Measurements from ENCODE around the gene VAMP7. TPM values are rescaled to one million over a fixed set of nuclear protein-coding genes. Genes with fewer than 3 reads are reported as not detected.
A peak's percentile ranks its signal among the peaks of the same experiment; 100 is the strongest.

VAMP7 gene
- total RNA-seq, 1 experiment from 2014 or later: 60.2 TPM

- no peak overlapping the region for H3K4me2 ChIP-seq
- CTCF ChIA-PET: no interaction called here
- TF ChIP-seq, protein P1, sequence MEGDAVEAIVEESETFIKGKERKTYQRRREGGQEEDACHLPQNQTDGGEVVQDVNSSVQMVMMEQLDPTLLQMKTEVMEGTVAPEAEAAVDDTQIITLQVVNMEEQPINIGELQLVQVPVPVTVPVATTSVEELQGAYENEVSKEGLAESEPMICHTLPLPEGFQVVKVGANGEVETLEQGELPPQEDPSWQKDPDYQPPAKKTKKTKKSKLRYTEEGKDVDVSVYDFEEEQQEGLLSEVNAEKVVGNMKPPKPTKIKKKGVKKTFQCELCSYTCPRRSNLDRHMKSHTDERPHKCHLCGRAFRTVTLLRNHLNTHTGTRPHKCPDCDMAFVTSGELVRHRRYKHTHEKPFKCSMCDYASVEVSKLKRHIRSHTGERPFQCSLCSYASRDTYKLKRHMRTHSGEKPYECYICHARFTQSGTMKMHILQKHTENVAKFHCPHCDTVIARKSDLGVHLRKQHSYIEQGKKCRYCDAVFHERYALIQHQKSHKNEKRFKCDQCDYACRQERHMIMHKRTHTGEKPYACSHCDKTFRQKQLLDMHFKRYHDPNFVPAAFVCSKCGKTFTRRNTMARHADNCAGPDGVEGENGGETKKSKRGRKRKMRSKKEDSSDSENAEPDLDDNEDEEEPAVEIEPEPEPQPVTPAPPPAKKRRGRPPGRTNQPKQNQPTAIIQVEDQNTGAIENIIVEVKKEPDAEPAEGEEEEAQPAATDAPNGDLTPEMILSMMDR (conservative IDR thresholded peaks at IDR 0.05): no peak
- TF ChIP-seq EZH2 (IDR thresholded peaks at IDR 0.05; ENCODE audit: low read depth): no peak
- no peak overlapping the region for H2AFZ ChIP-seq
- H3K4me3 ChIP-seq: no peak overlapping the region
- no peaks in the 10 kb centered on the region for H3K36me3 ChIP-seq (ENCODE audit: low read depth)
- peak in 1 of 2 experiments; percentile 58 for DNase-seq
- intact Hi-C loops (cut with micrococcal nuclease; ENCODE audit: unreplicated experiment): no loop called here
- peaks cover 12% of the 10 kb centered on the region for H3K79me2 ChIP-seq (ENCODE audit: low read depth)
- POLR2A ChIA-PET (ENCODE audit: unreplicated experiment): no interaction called here
- H3K9me2 ChIP-seq (ENCODE audit: insufficient read depth): no peaks in the 10 kb centered on the region
- 0 out of 2 replicates have a peak, but pooled peaks cover 4% of the 10 kb centered on the region for H3K4me1 ChIP-seq (replicated peaks; ENCODE audit: insufficient read depth)
- H4K20me1 ChIP-seq (ENCODE audit: insufficient read depth): no peaks in the 10 kb centered on the region
- H3K9me3 ChIP-seq (ENCODE audit: insufficient read depth, low read depth): no peaks in the 10 kb centered on the region
- no TSS peak for BruUV-seq (replicated peaks)
- no peaks in the 10 kb centered on the region for H3F3A ChIP-seq (ENCODE audit: insufficient read depth, low read depth)
- H3K27ac ChIP-seq: no peak overlapping the region
- no peaks in the 10 kb centered on the region for H3K27me3 ChIP-seq (ENCODE audit: insufficient read depth, low read depth)
Observed at GRCh38 chrX:155888139-155888538, 7.0 kb downstream of the VAMP7 start.

GRCh38 chrX:155889328-155889727 lies 8.2 kb downstream of the VAMP7 start:
- Histone ChIP-seq H3K27ac (no peak overlapping the region), H3F3A (ENCODE audit: insufficient read depth, low read depth) (no peaks in the 10 kb centered on the region), H3K36me3 (ENCODE audit: low read depth) (no peaks in the 10 kb centered on the region), H3K79me2 (ENCODE audit: low read depth) (peaks cover 2% of the 10 kb centered on the region; the same call in 1 of the 2 replicates), H3K4me2 (no peak overlapping the region), H2AFZ (no peak overlapping the region), H3K27me3 (ENCODE audit: insufficient read depth, low read depth) (no peaks in the 10 kb centered on the region), H3K4me1 (replicated peaks; ENCODE audit: insufficient read depth) (0 out of 2 replicates have a peak, but pooled peaks cover 4% of the 10 kb centered on the region), H4K20me1 (ENCODE audit: insufficient read depth) (no peaks in the 10 kb centered on the region), H3K4me3 (no peak overlapping the region), H3K9me3 (ENCODE audit: insufficient read depth, low read depth) (no peaks in the 10 kb centered on the region), H3K9me2 (ENCODE audit: insufficient read depth) (no peaks in the 10 kb centered on the region)
- no TSS peak for BruUV-seq (replicated peaks)
- CTCF ChIA-PET: no interaction called here
- POLR2A ChIA-PET (ENCODE audit: unreplicated experiment): no interaction called here
- no peak for DNase-seq
- TF ChIP-seq, protein P1 (conservative IDR thresholded peaks at IDR 0.05): no peak
- no peak for TF ChIP-seq EZH2 (IDR thresholded peaks at IDR 0.05; ENCODE audit: low read depth)
- intact Hi-C loops (cut with micrococcal nuclease; ENCODE audit: unreplicated experiment): no loop called here

- BruUV-seq (replicated peaks): no TSS peak
- CTCF ChIA-PET: no interaction called here
- Histone ChIP-seq H3K9me2 (ENCODE audit: insufficient read depth) (no peaks in the 10 kb centered on the region), H2AFZ (no peak overlapping the region), H3K27ac (no peak overlapping the region), H4K20me1 (ENCODE audit: insufficient read depth) (no peaks in the 10 kb centered on the region), H3K4me3 (no peak overlapping the region), H3K4me2 (no peak overlapping the region), H3K79me2 (ENCODE audit: low read depth) (no peaks in the 10 kb centered on the region), H3K36me3 (ENCODE audit: low read depth) (no peaks in the 10 kb centered on the region), H3K4me1 (replicated peaks; ENCODE audit: insufficient read depth) (0 out of 2 replicates have a peak, but pooled peaks cover 4% of the 10 kb centered on the region), H3F3A (ENCODE audit: insufficient read depth, low read depth) (no peaks in the 10 kb centered on the region), H3K9me3 (ENCODE audit: insufficient read depth, low read depth) (no peaks in the 10 kb centered on the region), H3K27me3 (ENCODE audit: insufficient read depth, low read depth) (no peaks in the 10 kb centered on the region)
- intact Hi-C loops (cut with micrococcal nuclease; ENCODE audit: unreplicated experiment): no loop called here
- TF ChIP-seq, protein P1 (conservative IDR thresholded peaks at IDR 0.05): no peak
- TF ChIP-seq EZH2 (IDR thresholded peaks at IDR 0.05; ENCODE audit: low read depth): no peak
- POLR2A ChIA-PET (ENCODE audit: unreplicated experiment): no interaction called here
- no peak for DNase-seq
Observed at GRCh38 chrX:155891446-155892210, 10.5 kb downstream of the VAMP7 start.

All from PC-9 (cell line).